ELF-1 (cell line): ENCODE measurements around the gene ESRP2.

ENCODE experiments used
- DNase-seq: peaks from one replicate; pipeline ENCODE4 v3.0.0-alpha.2; 2016; ENCODE audit warnings: low read depth, low spot score

ESRP2 gene

GRCh38 chr16:68263559-68264127 lies 27.7 kb upstream of the ESRP2 start:
- no peak for DNase-seq

DNA sequence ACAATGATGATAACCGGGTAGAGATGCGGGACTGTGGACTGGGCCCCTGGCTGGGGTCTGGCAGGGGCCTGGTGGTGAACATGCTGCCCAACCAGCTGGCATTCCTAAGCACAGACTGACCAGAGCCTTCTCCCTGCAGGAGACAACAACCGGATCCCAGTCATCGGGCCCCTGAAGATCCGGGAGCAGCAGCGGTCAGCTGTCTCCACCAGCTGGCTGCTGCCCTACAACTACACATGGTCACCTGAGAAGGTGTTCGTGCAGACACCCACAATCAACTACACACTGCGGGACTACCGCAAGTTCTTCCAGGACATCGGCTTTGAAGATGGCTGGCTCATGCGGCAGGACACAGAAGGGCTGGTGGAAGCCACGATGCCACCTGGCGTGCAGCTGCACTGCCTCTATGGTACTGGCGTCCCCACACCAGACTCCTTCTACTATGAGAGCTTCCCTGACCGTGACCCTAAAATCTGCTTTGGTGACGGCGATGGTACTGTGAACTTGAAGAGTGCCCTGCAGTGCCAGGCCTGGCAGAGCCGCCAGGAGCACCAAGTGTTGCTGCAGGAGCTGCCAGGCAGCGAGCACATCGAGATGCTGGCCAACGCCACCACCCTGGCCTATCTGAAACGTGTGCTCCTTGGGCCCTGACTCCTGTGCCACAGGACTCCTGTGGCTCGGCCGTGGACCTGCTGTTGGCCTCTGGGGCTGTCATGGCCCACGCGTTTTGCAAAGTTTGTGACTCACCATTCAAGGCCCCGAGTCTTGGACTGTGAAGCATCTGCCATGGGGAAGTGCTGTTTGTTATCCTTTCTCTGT lies 23.3 kb upstream of the ESRP2 start:
- no peak for DNase-seq

- DNase-seq, result peak; percentile 26
Measured at GRCh38 chr16:68257906-68258800, 22.2 kb upstream of the ESRP2 start.

DNA sequence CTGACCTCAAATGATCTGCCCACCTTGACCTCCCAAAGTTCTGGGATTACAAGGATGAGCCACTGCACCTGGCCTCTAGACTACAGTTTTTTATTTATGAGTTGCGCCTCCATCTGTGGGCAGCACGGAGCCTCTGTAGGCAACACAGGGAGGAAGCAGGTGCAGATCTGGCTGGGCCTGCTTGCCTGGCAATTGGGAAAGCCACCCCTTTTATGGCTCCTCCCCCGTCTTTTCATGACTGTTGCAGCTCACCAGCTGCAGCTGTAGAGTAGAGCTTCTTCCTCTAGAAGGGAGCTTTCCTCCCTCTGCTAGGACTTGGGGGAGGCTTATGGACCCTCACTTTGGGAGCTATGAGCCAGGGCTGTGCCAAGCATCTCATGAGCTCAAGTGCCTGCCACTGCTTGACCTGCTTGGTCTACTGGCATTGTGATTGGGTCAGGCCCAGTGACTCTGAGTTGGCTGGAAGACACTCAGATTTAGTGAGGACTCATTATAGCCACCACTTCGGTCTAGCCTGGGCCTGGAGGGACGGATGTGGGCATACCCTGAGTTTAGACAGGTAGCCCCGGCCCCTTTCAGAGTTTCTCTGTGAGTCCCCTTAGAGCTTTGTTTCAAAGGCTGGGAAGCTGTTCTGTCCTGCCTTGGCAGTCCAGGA lies 21.5 kb upstream of the ESRP2 start:
- DNase-seq, result no peak

DNA sequence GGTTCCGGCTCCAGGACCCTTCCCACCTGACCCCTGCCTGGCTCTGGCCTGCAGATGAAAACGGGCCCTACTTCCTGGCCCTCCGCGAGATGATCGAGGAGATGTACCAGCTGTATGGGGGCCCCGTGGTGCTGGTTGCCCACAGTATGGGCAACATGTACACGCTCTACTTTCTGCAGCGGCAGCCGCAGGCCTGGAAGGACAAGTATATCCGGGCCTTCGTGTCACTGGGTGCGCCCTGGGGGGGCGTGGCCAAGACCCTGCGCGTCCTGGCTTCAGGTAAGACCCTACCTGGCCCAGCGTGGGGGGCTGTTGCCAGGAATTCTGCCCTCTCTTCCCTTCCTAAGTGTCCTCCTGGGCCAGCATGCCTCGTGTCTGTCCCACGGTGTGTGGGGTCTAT lies 19.8 kb upstream of the ESRP2 start:
- no peak for DNase-seq

DNA sequence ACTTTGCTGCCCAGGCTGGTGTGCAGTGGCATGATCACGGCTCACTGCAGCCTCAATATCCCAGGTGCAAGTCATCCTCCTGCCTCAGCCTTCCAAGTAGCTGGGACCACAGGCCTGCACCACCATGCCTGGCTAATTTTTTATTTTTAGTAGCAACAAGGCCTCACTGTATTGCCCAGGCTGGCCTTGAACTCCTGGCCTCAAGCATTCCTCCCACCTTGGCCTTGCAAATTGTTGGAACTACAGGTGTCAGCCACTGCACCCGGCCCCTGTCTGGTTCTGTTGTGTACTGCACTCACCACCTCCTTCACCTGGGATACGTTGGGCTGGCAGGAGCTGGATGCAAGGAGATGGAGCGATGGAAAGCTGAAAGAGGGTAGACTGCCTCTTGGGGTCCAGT lies 17.8 kb upstream of the ESRP2 start:
- no peak for DNase-seq

DNA sequence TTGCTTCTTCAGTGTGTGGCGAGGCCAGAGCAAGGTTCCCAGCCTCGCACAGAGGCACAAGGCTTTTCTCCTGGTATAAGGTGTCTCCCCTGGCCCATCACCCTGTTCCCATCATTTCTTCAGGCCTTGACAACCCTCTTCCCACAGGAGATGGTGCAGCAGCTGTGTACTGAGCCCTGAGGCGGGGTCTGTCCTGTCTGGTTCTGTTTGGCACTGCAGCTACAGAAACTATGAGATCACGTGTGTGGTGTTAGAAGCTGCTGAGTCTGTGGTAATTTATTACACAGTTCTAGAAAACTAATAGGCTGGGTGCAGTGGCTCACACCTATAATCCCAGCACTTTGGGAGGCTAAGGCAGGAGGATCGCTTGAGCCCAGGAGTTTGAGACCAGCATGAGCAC lies 16.5 kb upstream of the ESRP2 start:
- no peak for DNase-seq

- no peak for DNase-seq
Measured at GRCh38 chr16:68251832-68252231, 15.9 kb upstream of the ESRP2 start.

DNA sequence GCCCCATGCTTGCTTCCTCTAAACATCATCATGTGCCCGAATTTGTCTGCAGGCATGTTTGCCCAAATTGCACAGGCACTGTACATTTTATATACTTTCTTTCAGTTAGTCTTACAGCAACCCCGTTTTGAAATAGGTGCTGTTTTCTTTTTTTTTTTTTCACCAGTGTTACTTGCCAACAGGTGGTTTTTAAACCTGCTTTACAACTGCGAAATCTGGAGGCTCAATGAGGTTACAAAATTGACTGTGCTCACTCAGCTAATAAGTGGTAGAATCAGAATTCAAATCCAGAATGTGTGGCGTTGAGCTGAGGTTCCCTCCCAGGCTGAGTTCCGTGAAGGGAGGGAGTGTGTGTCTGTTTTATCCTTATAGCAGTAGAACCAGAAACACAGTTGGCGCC lies 15.0 kb upstream of the ESRP2 start:
- DNase-seq, result no peak

DNA sequence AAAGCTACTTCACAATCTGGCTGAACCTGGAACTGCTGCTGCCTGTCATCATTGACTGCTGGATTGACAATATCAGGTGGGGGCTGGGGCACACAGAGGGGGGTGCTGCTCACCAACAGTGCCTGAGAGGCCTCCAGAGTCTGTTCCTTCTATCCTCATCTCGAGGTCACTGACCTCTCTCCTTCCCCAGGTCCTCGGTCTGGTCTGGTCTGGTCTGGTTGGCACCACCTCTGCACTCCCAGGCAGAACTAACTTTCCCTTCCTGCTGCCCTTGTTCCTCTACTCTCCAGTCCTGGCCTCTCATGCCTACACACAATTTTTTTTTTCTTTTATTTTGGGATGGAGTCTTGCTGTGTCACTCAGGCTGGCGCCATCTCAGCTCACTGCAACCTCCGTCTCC lies 13.4 kb upstream of the ESRP2 start:
- no peak for DNase-seq

DNA sequence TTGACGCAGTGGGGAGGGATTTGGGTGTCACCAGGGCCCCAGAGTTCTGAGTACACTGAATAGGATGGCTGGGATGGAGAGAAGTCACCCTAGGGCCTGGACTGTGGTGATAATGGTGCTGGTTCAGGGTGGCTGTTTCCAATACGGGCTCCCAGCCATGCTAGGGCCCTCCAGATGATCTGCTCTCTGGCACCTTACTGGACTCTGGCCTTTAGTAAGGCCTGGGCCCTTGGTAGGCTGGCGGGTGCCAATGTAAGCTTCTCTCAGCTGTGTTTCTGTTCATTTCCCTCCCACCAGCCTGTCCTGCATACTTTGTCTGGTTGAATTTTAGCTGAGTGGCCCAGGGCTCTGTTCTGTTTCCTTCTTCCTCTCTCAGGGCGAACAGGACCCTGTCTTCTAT lies 12.0 kb upstream of the ESRP2 start:
- DNase-seq, result no peak

DNA sequence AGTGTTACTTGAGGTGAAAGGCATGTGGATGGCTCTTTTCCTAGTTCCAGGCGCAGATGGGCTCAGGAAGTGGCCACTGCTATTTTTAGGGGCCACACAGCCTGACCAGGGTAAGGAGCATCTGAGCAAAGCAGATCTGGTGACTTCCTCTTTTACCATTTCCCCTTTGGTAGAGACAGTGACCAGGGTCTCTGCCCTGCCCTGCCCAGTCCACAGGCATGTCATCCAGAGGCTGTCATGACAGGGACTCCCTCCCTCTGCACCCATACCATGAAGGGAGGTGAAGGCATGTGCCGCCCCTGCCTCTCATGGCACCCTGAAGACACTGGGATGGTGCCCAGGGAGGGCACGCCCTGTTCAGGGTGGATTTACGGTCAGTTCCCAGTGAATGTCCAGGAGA lies 11.5 kb upstream of the ESRP2 start:
- no peak for DNase-seq

DNA sequence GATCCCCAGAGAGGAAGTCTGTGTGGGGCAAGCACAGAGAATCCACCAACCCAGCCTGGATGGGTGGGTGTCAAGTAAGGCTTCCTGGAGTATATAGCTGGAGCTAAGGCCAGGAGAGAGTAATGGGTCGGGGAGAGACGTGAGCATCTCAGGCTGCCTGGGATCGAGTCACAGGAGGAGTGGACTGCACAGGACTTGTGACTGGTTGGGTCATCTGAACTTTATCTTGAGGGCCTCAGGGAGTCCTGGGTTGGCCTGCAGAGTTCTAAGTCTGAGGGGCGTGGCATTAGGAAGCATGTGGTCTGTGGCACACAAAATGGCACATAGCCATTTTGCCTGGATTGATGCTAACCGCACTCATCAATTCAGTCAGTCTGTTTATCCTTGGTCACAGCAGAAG lies 10.7 kb upstream of the ESRP2 start:
- DNase-seq, result no peak

DNA sequence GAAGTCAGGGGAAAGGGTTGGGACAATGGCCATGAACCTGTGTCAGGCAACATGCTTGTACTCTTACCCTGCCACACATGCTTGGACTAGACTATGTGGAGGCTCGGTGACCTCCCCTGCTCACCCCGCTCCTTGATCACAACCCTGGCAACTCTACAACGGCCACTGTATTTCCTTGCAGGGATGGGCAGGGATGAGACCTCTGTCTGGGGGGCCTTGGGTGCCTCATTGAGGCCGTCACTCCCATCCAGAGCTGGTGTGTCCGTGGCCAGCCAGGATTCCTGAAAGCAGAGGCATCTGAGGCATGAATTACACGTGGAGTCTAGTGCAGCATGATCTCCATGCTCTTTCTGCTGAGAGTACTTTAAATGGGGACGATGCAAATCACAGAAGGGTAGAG lies 10.2 kb upstream of the ESRP2 start:
- DNase-seq, result no peak

DNA sequence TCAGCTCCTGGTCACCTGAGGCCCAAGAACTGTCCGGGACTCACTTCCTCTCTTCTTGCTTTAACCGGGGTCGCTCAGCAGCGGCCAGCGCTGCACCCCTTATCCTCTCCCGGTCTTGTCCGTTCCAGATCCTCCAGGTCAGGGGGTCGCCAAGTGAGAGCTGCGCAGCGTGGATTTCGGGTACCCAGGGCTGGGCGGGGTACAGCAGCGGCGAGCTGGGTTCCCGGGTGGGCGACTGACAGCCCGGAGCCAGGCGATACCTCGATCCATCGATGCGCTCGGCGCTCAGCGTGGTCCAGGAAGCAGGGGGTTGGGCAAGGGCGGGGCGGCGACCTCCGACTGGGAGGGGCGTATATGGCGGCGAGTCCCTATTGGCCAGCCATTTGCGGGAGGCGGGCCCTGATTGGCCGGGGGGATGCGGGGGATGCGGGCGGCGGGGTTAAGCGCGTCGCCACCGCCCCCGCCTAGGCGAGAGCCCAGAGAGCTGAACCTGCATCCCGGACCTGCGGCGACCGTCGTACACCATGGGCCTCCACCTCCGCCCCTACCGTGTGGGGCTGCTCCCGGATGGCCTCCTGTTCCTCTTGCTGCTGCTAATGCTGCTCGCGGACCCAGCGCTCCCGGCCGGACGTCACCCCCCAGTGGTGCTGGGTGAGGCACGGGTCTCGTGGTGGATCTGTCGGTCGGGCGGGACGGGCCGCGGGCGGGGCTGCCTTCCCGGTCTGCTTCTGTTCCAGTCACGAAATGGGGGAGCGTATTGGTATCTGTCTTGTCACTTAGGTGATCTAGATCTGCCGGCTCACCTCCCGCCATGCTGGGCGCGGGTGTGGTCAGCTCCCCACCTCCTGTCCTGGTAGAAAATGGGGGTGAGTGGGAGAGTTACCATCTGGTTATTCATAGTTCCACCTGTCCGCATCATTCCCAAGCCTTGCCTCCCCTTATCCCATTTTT lies 9.3 kb upstream of the ESRP2 start, which contains the start of gene PLA2G15:
Gene PLA2G15, plus strand, starts transcription at position 471 of the 951 bp plus-strand sequence. Its CDS starts 54 bp downstream, at position 525.
- peak; percentile 93 for DNase-seq

DNA sequence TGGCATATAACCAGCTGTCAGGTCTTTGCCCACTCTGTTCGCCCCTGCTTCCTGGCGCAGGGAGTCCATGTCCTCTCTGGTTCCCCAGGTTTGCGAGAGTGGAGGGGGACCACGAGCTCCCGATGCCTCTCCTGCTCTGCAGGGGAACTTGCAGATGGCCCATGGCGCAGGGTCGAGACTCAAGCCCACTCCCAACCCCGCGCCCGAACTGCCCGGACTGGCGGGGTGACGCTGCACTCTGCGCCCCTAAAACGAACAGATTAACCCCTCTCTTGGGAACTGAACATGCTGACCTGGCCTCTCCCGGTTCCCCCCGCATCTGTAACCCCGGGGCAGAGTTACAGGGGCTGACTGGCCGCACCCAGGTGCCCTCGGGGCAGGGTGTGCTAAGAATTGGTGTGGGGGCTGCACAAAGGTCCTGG lies 8.6 kb upstream of the ESRP2 start:
- no peak for DNase-seq

DNA sequence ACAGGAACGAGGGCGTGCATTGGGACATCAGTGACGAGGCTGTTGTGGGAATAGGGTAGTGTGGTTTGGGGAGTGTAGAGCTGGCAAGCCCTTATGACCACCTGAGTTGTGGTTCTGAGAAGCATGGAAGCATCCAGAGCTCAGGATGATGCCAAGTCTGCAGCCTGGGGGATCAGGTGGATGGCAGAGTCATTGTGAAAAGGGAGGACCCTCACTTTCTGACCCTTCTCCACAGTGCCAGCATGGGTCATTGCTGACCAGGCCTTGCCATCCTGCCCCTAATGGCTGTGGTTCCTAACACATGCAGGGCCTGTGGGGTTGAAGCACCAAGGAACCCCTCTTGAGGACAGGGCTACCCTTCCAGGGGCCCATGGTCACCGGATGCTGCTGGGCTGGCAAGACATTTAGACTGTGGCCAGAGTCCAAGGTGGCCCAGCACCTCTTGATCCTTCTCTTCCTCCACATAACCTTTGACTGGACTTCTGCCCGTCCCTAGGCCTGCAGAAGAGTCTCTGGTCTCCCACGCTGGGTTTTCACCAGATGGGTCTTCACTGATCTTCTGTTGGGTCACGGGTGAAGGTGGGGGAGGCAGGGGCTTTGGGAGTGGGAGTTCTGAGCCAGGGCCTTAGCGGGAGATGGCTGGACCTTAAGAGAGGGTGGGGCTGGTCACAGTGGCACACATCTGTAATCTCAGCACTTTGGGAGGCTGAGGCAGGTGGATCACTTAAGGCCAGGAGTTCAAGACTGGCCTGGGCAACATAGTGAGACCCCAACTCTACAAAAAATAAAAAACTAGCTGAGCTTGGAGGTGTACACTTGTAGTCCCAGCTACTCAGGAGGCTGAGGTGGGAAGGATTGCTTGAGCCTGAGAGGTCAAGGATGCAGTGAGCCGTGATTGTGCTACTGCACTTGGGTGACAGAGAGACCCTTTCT lies 7.3 kb upstream of the ESRP2 start:
- DNase-seq, result no peak

GRCh38 chr16:68242085-68242484 lies 6.2 kb upstream of the ESRP2 start:
- DNase-seq, result no peak

DNA sequence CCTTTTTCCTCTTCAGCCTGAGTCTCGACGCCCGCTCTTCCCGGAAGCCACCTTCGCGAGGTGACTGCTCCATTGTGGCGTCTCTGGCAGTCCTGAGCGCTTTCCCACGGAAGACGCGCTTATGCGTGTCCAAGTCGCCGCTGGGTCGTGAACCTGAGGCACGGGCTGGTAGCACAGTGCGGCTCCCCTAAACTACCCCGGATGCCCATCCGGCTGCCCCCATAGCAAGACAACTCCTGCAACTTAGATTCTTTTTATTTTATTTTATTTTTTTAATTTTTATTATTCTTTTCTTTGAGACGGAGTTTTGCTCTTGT lies 2.1 kb upstream of the ESRP2 start:
- no peak for DNase-seq
